ENCODE results near the gene PTPN5. TPM values are rescaled to one million over a fixed set of nuclear protein-coding genes. Genes with fewer than 3 reads are reported as not detected.

The PTPN5 gene
- total RNA-seq, 4 donors from 2014 or later = 0.15 to 0.51 (median 0.39) TPM

DNA sequence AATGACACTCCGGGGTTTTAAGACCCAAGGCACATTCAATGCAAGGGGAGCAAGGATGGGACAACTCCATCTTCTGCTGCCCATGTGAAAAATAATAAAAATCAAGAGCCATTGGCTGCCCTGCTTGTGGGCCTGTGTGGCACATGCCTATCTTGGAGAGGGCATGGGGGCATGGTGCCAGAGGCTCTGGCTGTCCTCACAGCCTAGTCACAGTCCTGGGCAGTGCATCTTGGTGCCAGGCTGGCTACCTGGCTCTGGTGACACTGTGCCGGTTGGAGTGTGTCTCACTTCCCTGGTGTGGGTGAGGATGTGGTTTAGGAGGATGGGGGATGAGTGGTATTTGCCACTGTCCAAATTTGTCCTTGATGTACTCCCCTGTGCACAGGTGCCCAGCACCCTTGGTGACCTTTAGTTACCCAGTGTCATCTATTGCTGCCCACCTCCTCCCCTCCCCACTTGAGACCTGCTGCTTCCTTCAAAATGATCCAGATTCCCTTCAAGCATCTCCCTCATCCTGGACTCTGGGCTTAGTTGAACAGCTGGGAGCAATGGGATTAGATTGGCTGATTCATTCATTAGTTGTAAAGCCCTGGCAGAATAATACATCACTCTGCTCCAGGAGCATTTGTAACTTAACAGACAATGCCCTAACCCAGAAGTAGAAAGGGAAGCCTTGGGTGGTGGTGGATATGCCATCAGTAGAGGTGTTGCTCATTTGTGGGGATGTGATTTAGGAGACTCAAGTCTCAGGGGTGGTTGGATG, 88.4 kb downstream of the PTPN5 start:
- intact Hi-C loops (cut with DNase I; ENCODE audit: low total_unique reads) (no loop called here), in situ Hi-C loops (cut with MboI; ENCODE audit: low sequenced_read_pairs in 4 of 4) (no loop called here)
- Histone ChIP-seq H3K4me1 (peaks cover 15 to 24% of the 10 kb centered on the region in 2 donors), H3K4me3 (no peak overlapping the region), H3K27me3 (peaks cover 0 to 21% (median 2%) of the 10 kb centered on the region in 3 donors), H3K9me3 (no peaks in the 10 kb centered on the region), H3K36me3 (peaks cover 0 to 10% of the 10 kb centered on the region in 2 donors), H3K27ac (no peak overlapping the region)
- TF ChIP-seq, protein P1, sequence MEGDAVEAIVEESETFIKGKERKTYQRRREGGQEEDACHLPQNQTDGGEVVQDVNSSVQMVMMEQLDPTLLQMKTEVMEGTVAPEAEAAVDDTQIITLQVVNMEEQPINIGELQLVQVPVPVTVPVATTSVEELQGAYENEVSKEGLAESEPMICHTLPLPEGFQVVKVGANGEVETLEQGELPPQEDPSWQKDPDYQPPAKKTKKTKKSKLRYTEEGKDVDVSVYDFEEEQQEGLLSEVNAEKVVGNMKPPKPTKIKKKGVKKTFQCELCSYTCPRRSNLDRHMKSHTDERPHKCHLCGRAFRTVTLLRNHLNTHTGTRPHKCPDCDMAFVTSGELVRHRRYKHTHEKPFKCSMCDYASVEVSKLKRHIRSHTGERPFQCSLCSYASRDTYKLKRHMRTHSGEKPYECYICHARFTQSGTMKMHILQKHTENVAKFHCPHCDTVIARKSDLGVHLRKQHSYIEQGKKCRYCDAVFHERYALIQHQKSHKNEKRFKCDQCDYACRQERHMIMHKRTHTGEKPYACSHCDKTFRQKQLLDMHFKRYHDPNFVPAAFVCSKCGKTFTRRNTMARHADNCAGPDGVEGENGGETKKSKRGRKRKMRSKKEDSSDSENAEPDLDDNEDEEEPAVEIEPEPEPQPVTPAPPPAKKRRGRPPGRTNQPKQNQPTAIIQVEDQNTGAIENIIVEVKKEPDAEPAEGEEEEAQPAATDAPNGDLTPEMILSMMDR (IDR thresholded peaks at IDR 0.05 in 4 of 5, conservative IDR thresholded peaks at IDR 0.05 in 1 of 5) = no peak
- no peak for TF ChIP-seq POLR2A (IDR thresholded peaks at IDR 0.05)
- ATAC-seq (no peak), DNase-seq (peak in 1 of 2 donors; percentile 68)

DNA sequence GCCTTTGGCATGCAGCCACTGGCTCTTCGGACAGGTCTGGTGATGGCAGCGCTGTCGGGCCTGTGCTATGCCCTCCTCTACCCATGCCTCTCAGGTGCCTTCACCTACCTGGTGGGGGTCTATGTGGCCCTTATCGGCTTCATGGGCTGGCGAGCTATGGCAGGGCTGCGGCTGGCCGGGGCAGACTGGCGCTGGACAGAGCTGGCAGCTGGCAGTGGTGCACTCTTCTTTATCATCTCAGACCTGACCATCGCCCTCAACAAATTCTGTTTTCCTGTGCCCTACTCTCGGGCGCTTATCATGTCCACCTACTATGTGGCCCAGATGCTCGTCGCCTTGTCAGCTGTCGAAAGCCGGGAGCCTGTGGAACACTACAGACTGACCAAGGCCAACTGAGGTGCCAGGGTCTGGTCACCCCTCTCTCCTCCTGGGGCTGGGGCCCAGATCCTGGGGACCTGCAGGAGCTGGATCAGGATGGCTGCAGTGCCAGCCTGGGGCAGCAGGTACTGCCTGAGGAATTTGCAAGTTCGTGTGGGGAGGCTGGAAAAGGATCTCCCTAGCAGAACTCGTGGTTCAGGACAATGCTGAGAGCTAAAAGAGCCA, 89.9 kb downstream of the PTPN5 start:
- ATAC-seq (no peak), DNase-seq (no peak)
- Histone ChIP-seq H3K27ac (no peak overlapping the region), H3K36me3 (peaks cover 0 to 10% of the 10 kb centered on the region in 2 donors), H3K4me3 (no peak overlapping the region), H3K9me3 (no peaks in the 10 kb centered on the region), H3K4me1 (peaks cover 15 to 24% of the 10 kb centered on the region in 2 donors), H3K27me3 (peaks cover 0 to 10% (median 2%) of the 10 kb centered on the region in 3 donors)
- TF ChIP-seq, protein P1 (IDR thresholded peaks at IDR 0.05 in 4 of 5, conservative IDR thresholded peaks at IDR 0.05 in 1 of 5) = no peak
- no peak for TF ChIP-seq POLR2A (IDR thresholded peaks at IDR 0.05)
- in situ Hi-C loops (cut with MboI; ENCODE audit: low sequenced_read_pairs in 4 of 4) = no loop called here
- intact Hi-C loops (cut with DNase I; ENCODE audit: low total_unique reads) = no loop called here

- ATAC-seq (no peak), DNase-seq (no peak)
- peaks cover 0 to 2% (median 0%) of the 10 kb centered on the region in 3 donors for H3K27me3 ChIP-seq
- no peak overlapping the region for H3K27ac ChIP-seq
- intact Hi-C loops (cut with DNase I; ENCODE audit: low total_unique reads) = no loop called here
- TF ChIP-seq, protein P1 (IDR thresholded peaks at IDR 0.05 in 4 of 5, conservative IDR thresholded peaks at IDR 0.05 in 1 of 5) = no peak
- TF ChIP-seq POLR2A (IDR thresholded peaks at IDR 0.05) = no peak
- no peaks in the 10 kb centered on the region for H3K9me3 ChIP-seq
- H3K4me1 ChIP-seq = peaks cover 14 to 17% of the 10 kb centered on the region in 2 donors
- H3K36me3 ChIP-seq = peaks cover 0 to 10% of the 10 kb centered on the region in 2 donors
- H3K4me3 ChIP-seq = no peak overlapping the region
- in situ Hi-C loops (cut with MboI; ENCODE audit: low sequenced_read_pairs in 4 of 4) = no loop called here
These were observed 90.7 kb downstream of the PTPN5 start for GRCh38 chr11:18700872-18701271.

- TF ChIP-seq, protein P1 (IDR thresholded peaks at IDR 0.05 in 4 of 5, conservative IDR thresholded peaks at IDR 0.05 in 1 of 5) = no peak
- no peak for TF ChIP-seq POLR2A (IDR thresholded peaks at IDR 0.05)
- H3K27me3 ChIP-seq = no peaks in the 10 kb centered on the region
- H3K4me1 ChIP-seq = peaks cover 9 to 12% of the 10 kb centered on the region in 2 donors
- no peak for DNase-seq
- H3K36me3 ChIP-seq = peaks cover 0 to 10% of the 10 kb centered on the region in 2 donors
- H3K27ac ChIP-seq = peak overlapping the region in 2 of 4 donors; percentile 77 to 86
- ATAC-seq = no peak
- no peaks in the 10 kb centered on the region for H3K9me3 ChIP-seq
- H3K4me3 ChIP-seq = no peak overlapping the region
- in situ Hi-C loops (cut with MboI; ENCODE audit: low sequenced_read_pairs in 4 of 4) = no loop called here
- intact Hi-C loops (cut with DNase I; ENCODE audit: low total_unique reads) = no loop called here
These were observed 91.2 kb downstream of the PTPN5 start for GRCh38 chr11:18700375-18700774.
